Epithelial cell of umbilical artery (primary cell): Measurements from ENCODE around the gene TNNI3. TPM values are rescaled to one million over a fixed set of nuclear protein-coding genes. Genes with fewer than 3 reads are reported as not detected.

ENCODE experiments used
- total RNA-seq: library from RNA; depleted of rRNA; stranded (reverse); fragments of >200 nt; gene quantifications from 2 replicates; pipeline ENCODE4 v1.2.3, GENCODE V29; 2014

Gene TNNI3
- total RNA-seq, result not detected in 2 replicates

DNA sequence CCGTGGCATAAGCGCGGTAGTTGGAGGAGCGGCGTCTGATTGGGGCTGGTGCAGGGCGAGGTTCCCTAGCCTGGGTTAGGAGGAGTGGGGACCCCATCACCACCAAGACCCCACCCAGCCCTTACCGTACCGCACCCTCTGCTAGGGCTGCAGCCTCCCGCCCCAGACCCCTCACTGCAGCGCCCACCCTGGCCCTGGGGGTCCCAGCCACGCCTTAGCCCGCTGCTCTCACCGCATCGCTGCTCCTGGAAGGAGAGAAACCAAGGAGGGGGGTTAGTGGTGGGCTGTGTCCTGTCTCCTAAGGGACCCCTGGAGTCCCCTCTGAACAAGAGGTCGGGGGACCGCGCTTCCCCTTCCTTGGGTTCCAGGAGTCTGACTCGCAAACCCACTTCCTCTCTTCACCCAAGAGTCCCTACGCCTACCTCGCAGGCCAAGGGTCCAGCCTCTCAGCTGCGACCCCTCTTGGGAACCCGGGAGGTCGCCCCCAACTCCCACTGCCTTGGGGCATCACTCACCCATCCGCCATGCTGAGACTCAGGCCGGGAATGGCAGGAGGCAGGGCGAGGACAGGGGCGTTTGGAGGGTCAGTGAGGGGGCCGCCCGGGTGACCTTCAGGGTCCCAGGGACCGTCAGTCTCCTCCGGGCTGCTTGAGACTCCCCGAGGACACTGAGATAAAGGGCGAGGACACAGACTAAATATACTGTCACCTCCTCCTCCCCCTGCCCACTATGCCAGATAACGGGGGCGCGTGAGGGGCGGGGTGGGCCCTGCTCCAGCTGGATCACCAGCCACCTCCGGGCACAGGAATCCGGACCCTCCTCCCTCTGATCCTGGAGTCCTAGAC lies at the start of gene TNNI3:
Gene TNNI3 (minus strand): TSS at position 669 of the 845 bp plus-strand sequence. CDS start 143 bp downstream, at position 526.

GRCh38 chr19:55179606-55180484 lies 22.3 kb upstream of the TNNI3 start, which contains the start of gene SYT5:
Gene SYT5 (minus strand): TSS chr19:55180289. CDS start chr19:55179041, 1,248 bp downstream.

DNA sequence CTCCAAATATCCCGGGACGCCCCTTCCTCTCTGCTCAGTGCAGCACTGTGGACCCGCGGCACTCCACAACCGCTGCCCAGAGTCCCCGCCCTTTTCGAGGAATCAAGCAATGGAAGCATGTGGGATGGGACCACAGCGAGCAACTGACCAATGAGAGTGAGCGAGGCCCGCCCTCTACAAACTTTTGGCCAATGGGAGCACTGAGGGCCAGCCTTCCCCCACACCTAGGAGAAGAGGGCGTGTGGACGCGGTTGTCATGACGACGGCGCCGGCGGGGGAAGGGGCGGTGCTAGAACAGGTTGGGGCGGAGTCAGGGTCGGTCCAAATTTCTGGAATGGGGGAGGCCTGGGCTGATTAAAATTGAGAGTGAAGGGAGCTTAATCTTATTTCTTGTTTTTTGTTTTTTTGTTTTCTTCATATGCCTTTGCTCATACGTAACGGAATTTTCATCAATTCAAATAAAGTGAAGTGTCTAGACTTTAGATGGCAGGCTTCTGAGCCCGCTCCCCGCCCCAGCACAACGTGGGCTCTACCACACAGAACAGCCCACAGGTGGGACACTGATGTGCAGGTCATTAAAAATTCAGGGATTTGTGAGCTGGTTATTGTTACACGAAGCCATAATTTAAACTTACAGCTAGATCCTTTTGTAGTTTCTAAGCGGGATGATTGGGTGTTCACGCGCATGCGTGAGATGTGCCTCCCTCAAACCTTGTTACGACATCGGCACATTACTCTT lies 9.2 kb upstream of the TNNI3 start, which contains the start of gene DNAAF3:
Gene DNAAF3 (minus strand): TSS at position 84 of the 739 bp plus-strand sequence. CDS start 200 bp downstream, outside the sequence.

DNA sequence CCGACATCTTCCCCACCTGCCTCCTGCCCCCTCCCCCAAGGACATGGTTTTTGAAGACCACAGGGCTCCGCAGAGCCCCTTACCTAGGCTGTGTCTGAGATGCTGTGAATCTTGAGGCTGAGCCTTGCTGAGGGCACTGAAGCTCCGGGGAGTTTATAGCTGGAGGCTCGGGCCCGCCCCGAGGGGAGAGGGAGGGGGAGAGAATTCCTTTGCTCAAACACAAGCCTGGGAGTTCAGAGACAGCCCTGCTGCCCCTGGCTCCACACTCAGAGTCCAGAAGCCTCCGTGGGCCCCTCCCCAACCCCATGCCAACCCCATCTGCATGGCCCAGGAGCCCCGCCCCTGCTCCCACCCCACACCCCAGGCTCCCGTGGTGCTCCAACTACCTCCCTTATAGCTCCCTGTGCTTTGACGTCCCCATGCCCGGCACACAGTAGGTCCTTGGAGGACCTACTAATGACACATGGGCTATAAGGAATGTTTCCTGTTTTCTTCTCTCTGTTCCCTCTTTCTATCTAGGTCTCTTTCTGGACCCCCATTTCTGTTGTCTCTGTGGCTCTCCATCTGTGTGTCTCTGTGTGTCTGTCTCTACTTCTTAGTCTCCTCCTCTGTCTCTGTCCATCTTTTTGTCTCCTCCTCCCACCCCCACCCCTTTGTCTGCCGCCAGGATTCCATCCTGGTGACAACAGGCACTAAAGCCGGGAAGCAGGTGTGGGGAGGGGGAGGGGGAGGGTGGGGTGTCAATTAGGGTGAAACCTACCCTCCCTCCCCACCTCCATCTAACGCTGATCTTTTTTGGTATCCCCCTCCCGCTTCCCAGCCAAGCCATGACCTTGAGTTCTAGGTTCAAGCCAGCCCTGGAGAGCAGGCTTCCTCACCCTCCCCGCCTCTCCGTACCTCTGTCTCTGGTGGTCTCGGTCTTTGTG lies 8.2 kb downstream of the TNNI3 start, which contains the start of gene TNNT1:
Gene TNNT1 (minus strand): TSS at position 129 of the 926 bp plus-strand sequence. CDS start 2,049 bp downstream, outside the sequence.

GRCh38 chr19:55116859-55117662 lies 40.5 kb downstream of the TNNI3 start, which contains the start of gene PPP1R12C:
Gene PPP1R12C (minus strand): TSS chr19:55117637. CDS start chr19:55117543, 94 bp downstream.

Other genes with a start within 250 kb of the TNNI3 start
- not detected in 2 replicates for gene NLRP7, start 210.2 kb downstream of the TNNI3 start, total RNA-seq
- 1.1 and 7.5 TPM in 2 replicates for gene NLRP2, start 191.4 kb downstream of the TNNI3 start, total RNA-seq
- gene GP6, start 119.5 kb downstream of the TNNI3 start, total RNA-seq, result not detected in 2 replicates
- gene RDH13, start 94.6 kb downstream of the TNNI3 start, total RNA-seq, result 6.7 and 14.9 TPM in 2 replicates
- 5.9 and 12.0 TPM in 2 replicates for gene EPS8L1, start 81.9 kb downstream of the TNNI3 start, total RNA-seq
- gene PPP1R12C, start 40.1 kb downstream of the TNNI3 start, total RNA-seq, result 32.8 and 35.7 TPM in 2 replicates
- gene TNNT1, start 8.5 kb downstream of the TNNI3 start, total RNA-seq, result 0.65 and 1.4 TPM in 2 replicates
- gene DNAAF3, start 8.9 kb upstream of the TNNI3 start, total RNA-seq, result 0.32 and 0.76 TPM in 2 replicates
- not detected in 2 replicates for gene SYT5, start 22.6 kb upstream of the TNNI3 start, total RNA-seq
- 0.32 and 3.5 TPM in 2 replicates for gene PTPRH, start 51.8 kb upstream of the TNNI3 start, total RNA-seq
- gene TMEM86B, start 71.0 kb upstream of the TNNI3 start, total RNA-seq, result 0.32 and 0.91 TPM in 2 replicates
- gene PPP6R1, start 101.3 kb upstream of the TNNI3 start, total RNA-seq, result 20.1 and 22.3 TPM in 2 replicates
- 29.6 and 38.0 TPM in 2 replicates for gene HSPBP1, start 122.4 kb upstream of the TNNI3 start, total RNA-seq
- gene BRSK1, start 126.3 kb upstream of the TNNI3 start, total RNA-seq, result 0.61 and 0.65 TPM in 2 replicates
- not detected in 2 replicates for gene TMEM150B, start 167.6 kb upstream of the TNNI3 start, total RNA-seq
- 3.9 and 4.7 TPM in 2 replicates for gene KMT5C, start 182.1 kb upstream of the TNNI3 start, total RNA-seq
- gene COX6B2, start 197.0 kb upstream of the TNNI3 start, total RNA-seq, result under 0.01 TPM in 1 of 2 replicates, not detected in the other
- gene GARIN5B, start 205.5 kb upstream of the TNNI3 start, total RNA-seq, result not detected in 2 replicates
- 0.46 and 2.6 TPM in 2 replicates for gene IL11, start 212.7 kb upstream of the TNNI3 start, total RNA-seq
- not detected in 2 replicates for gene TMEM190, start 219.1 kb upstream of the TNNI3 start, total RNA-seq
- gene TMEM238, start 226.6 kb upstream of the TNNI3 start, total RNA-seq, result 0.65 TPM in 1 of 2 replicates, not detected in the other
- 112 and 274 TPM in 2 replicates for gene RPL28, start 228.2 kb upstream of the TNNI3 start, total RNA-seq